SU-DHL-6 (cell line): ENCODE data around the gene ARMC5.
A peak's percentile ranks its signal among the peaks of the same experiment; 100 is the strongest.

Experiments used
- H2AFZ ChIP-seq: fragments of 200-600 bp; sonication (generic); 2 replicates; pipeline ENCODE4 v1.6.1; 2014; ENCODE audit warnings: low read depth, mild to moderate bottlenecking, moderate library complexity, mixed read lengths, antibody characterized with exemption, low read length; ENCODE audit not compliant: severe bottlenecking
- H3F3A ChIP-seq: fragments of 200-600 bp; shearing (Covaris generic); 2 replicates; pipeline ENCODE4 v1.6.0; 2016; ENCODE audit warnings: antibody characterized with exemption, mild to moderate bottlenecking; ENCODE audit not compliant: insufficient read depth
- H3K27ac ChIP-seq: fragments of 200-600 bp; sonication (generic); 2 replicates; pipeline ENCODE4 v1.5.1; 2016; ENCODE audit warnings: low read depth, mild to moderate bottlenecking, low read length, moderate library complexity, mixed read lengths
- H3K27me3 ChIP-seq: fragments of 200-600 bp; sonication (generic), shearing (Covaris generic); 2 replicates; pipeline ENCODE4 v1.6.0; 2014; ENCODE audit warnings: mild to moderate bottlenecking, low read length
- H3K36me3 ChIP-seq: fragments of 200-600 bp; sonication (generic); 2 replicates; pipeline ENCODE4 v1.6.1; 2014; ENCODE audit warnings: mild to moderate bottlenecking, low read length, mixed read lengths
- H3K4me2 ChIP-seq: fragments of 300-600, 200-600 bp; shearing (Covaris generic), sonication (generic); 2 replicates; pipeline ENCODE4 v1.6.0; 2014; ENCODE audit warnings: low read length, low read depth, mild to moderate bottlenecking; ENCODE audit not compliant: poor library complexity, severe bottlenecking
- H3K4me3 ChIP-seq: fragments of 200-600 bp; sonication (generic); 2 replicates; pipeline ENCODE4 v1.5.1; 2014; ENCODE audit warnings: antibody characterized with exemption, low read length, mild to moderate bottlenecking, mixed read lengths; ENCODE audit not compliant: insufficient read depth, poor library complexity, severe bottlenecking
- H3K79me2 ChIP-seq: fragments of 200-600 bp; sonication (generic); 2 replicates; pipeline ENCODE4 v1.6.1; 2014; ENCODE audit warnings: mild to moderate bottlenecking, low read length, moderate library complexity; ENCODE audit not compliant: insufficient read depth
- H3K9ac ChIP-seq: fragments of 200-600 bp; sonication (generic); 2 replicates; pipeline ENCODE4 v1.7.0; 2014; ENCODE audit warnings: mild to moderate bottlenecking, low read length
- H3K9me2 ChIP-seq: fragments of 200-600 bp; sonication (generic); replicated peaks from 2 replicates; pipeline ENCODE4 v1.6.1; 2014; ENCODE audit warnings: low read length; ENCODE audit not compliant: insufficient read depth
- H3K9me3 ChIP-seq: fragments of 200-600 bp; sonication (generic); 2 replicates; pipeline ENCODE4 v1.6.1; 2014; ENCODE audit warnings: low read length, mixed read lengths; ENCODE audit not compliant: insufficient read depth
- H4K20me1 ChIP-seq: fragments of 200-600 bp; sonication (generic); 2 replicates; pipeline ENCODE4 v1.6.1; 2014; ENCODE audit warnings: low read depth, mild to moderate bottlenecking, antibody characterized with exemption, low read length, moderate library complexity, mixed read lengths
- CTCF ChIP-seq: fragments of 200-600 bp; sonication (generic); IDR thresholded peaks from one replicate; pipeline ENCODE4 v1.5.1; 2017; ENCODE audit warnings: antibody characterized with exemption, mild to moderate bottlenecking, low read length, moderate library complexity; ENCODE audit not compliant: insufficient read depth, poor library complexity, severe bottlenecking
- EZH2phosphoT487 ChIP-seq: fragments of 200-600 bp; sonication (generic), shearing (Covaris generic); conservative IDR thresholded peaks from 2 replicates; pipeline ENCODE4 v1.6.1; 2018; ENCODE audit warnings: mild to moderate bottlenecking, antibody characterized with exemption, low read length, moderate library complexity, mixed read lengths

The ARMC5 gene

DNA sequence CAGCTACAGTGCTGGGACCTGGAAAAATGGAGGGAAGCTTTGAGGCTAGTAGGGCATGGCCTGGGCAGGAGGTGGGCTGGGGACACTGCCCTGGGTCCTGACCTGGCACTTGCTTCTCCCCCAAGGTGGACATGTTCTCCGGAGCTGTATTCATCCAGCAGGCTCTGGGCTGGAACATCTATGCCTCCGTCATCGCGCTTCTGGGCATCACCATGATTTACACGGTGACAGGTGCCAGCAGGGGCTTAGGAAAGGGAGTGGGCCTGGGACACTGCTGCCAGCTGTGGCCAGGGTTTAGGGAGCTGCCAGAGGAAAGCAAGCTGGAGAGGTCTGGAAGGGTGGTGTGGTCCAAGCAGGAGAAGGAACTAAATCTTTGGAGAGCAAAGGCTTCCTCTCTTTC, 26.7 kb downstream of the ARMC5 start:
- no peak overlapping the region for H3K4me2 ChIP-seq
- no peak overlapping the region for H2AFZ ChIP-seq
- no peak overlapping the region for H3K27ac ChIP-seq
- H3K9me2 ChIP-seq = no peaks in the 10 kb centered on the region
- H3K9ac ChIP-seq = no peak overlapping the region
- no peaks in the 10 kb centered on the region for H3K36me3 ChIP-seq
- H4K20me1 ChIP-seq = no peaks in the 10 kb centered on the region
- no peak overlapping the region for H3K4me3 ChIP-seq
- H3F3A ChIP-seq = no peaks in the 10 kb centered on the region
- H3K9me3 ChIP-seq = no peaks in the 10 kb centered on the region
- TF ChIP-seq CTCF (no peak), EZH2phosphoT487 (no peak)
- no peaks in the 10 kb centered on the region for H3K27me3 ChIP-seq
- no peaks in the 10 kb centered on the region for H3K79me2 ChIP-seq

- Histone ChIP-seq H3F3A (no peaks in the 10 kb centered on the region), H3K27ac (no peak overlapping the region), H4K20me1 (no peaks in the 10 kb centered on the region), H3K79me2 (no peaks in the 10 kb centered on the region), H3K27me3 (no peaks in the 10 kb centered on the region), H3K36me3 (no peaks in the 10 kb centered on the region), H3K9me3 (no peaks in the 10 kb centered on the region), H3K4me3 (no peak overlapping the region), H2AFZ (no peak overlapping the region), H3K9ac (no peak overlapping the region), H3K4me2 (peak overlapping the region; percentile 48), H3K9me2 (no peaks in the 10 kb centered on the region)
- TF ChIP-seq CTCF (no peak), EZH2phosphoT487 (no peak)
These were observed 27.9 kb downstream of the ARMC5 start for GRCh38 chr16:31487071-31487719.

GRCh38 chr16:31487720-31488467, 28.6 kb downstream of the ARMC5 start:
- Histone ChIP-seq H3K4me2 (peak overlapping the region; percentile 48), H4K20me1 (no peaks in the 10 kb centered on the region), H3K9ac (peak overlapping the region; percentile 8; the same call in 1 of the 2 replicates), H3K27ac (no peak overlapping the region), H3K9me2 (no peaks in the 10 kb centered on the region), H3K36me3 (no peaks in the 10 kb centered on the region), H3K9me3 (no peaks in the 10 kb centered on the region), H3F3A (no peaks in the 10 kb centered on the region), H3K79me2 (no peaks in the 10 kb centered on the region), H2AFZ (peak overlapping the region; percentile 24), H3K27me3 (no peaks in the 10 kb centered on the region), H3K4me3 (no peak overlapping the region)
- TF ChIP-seq EZH2phosphoT487 (no peak), CTCF (no peak)
